ENCODE data around the gene LPIN2. TPM values are rescaled to one million over a fixed set of nuclear protein-coding genes. Genes with fewer than 3 reads are reported as not detected.
A peak's percentile ranks its signal among the peaks of the same experiment; 100 is the strongest.

Gene LPIN2
- total and polyA plus RNA-seq, 2 of the 13 experiments (the other 11 are each of a cell fraction or from before 2014, with no cell fraction given), result 46.0 to 119 TPM

- no peak for TF ChIP-seq PATZ1 (CRISPR knock-in tag; IDR thresholded peaks at IDR 0.05)
- TF ChIP-seq NR2F6 (IDR thresholded peaks at IDR 0.05), result no peak
- TF ChIP-seq NR2F6 (CRISPR knock-in tag; IDR thresholded peaks at IDR 0.05), result 0 out of 2 replicates have a peak, but pooled peaks have one; percentile 18
- no peak for TF ChIP-seq AGO1 (IDR thresholded peaks at IDR 0.05; ENCODE audit: low read depth, low read length, poor library complexity, severe bottlenecking)
- no peak for TF ChIP-seq SNAI1 (CRISPR knock-in tag; IDR thresholded peaks at IDR 0.05; ENCODE audit: borderline replicate concordance)
- peak; percentile 59; the same call in 1 of the 2 replicates for TF ChIP-seq FOXP4 (CRISPR knock-in tag; IDR thresholded peaks at IDR 0.05)
- TF ChIP-seq GATAD1 (CRISPR knock-in tag; IDR thresholded peaks at IDR 0.05), result no peak
- no peak for TF ChIP-seq ZBTB43 (CRISPR knock-in tag; conservative IDR thresholded peaks at IDR 0.05)
- TF ChIP-seq ZBTB4 (CRISPR knock-in tag; IDR thresholded peaks at IDR 0.05; ENCODE audit: borderline replicate concordance), result no peak
- TF ChIP-seq UBTF (CRISPR knock-in tag; IDR thresholded peaks at IDR 0.05), result no peak
- TF ChIP-seq TFDP2 (CRISPR knock-in tag; IDR thresholded peaks at IDR 0.05), result no peak
- no peak for TF ChIP-seq FOXA1 (IDR thresholded peaks at IDR 0.05)
- TF ChIP-seq FOXA1 (CRISPR knock-in tag; IDR thresholded peaks at IDR 0.05), result peak; percentile 53
- TF ChIP-seq POGZ (CRISPR knock-in tag; IDR thresholded peaks at IDR 0.05), result no peak
- no peak for TF ChIP-seq ZNF292 (CRISPR knock-in tag; IDR thresholded peaks at IDR 0.05; ENCODE audit: borderline replicate concordance, low read depth)
- TF ChIP-seq BCL6 (CRISPR knock-in tag; IDR thresholded peaks at IDR 0.05), result peak; percentile 31; the same call in 1 of the 2 replicates
- no peak for TF ChIP-seq ZNF720 (CRISPR knock-in tag; IDR thresholded peaks at IDR 0.05)
Observed at GRCh38 chr18:2982452-2983269, 30.3 kb downstream of the LPIN2 start (continued).

All from HepG2 (cell line).